Measurements from ENCODE around the gene PLK5.
"Not testable (repeated sequence)": the region's sequence is repeated elsewhere in the genome, so short reads cannot be mapped to it uniquely, and the experiment has no call there.

Gene PLK5

GRCh38 chr19:1523412-1524286, at the start of gene PLK5:
PLK5 (plus strand) TSS chr19:1524077; CDS start chr19:1526997, 2,920 bp downstream.
- H3K4me1 ChIP-seq (ENCODE audit: low read depth, poor library complexity, severe bottlenecking): peaks cover 6% of the 10 kb centered on the region
- H3K4me2 ChIP-seq: no peak within 1 kb of the TSS
- no peaks in the 10 kb centered on the region for H3K36me3 ChIP-seq (ENCODE audit: insufficient read depth)
- H2AFZ ChIP-seq (ENCODE audit: low read depth): no peak within 1 kb of the TSS
- no peak within 1 kb of the TSS for H3K9ac ChIP-seq
- TF ChIP-seq, protein P1, sequence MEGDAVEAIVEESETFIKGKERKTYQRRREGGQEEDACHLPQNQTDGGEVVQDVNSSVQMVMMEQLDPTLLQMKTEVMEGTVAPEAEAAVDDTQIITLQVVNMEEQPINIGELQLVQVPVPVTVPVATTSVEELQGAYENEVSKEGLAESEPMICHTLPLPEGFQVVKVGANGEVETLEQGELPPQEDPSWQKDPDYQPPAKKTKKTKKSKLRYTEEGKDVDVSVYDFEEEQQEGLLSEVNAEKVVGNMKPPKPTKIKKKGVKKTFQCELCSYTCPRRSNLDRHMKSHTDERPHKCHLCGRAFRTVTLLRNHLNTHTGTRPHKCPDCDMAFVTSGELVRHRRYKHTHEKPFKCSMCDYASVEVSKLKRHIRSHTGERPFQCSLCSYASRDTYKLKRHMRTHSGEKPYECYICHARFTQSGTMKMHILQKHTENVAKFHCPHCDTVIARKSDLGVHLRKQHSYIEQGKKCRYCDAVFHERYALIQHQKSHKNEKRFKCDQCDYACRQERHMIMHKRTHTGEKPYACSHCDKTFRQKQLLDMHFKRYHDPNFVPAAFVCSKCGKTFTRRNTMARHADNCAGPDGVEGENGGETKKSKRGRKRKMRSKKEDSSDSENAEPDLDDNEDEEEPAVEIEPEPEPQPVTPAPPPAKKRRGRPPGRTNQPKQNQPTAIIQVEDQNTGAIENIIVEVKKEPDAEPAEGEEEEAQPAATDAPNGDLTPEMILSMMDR (conservative IDR thresholded peaks at IDR 0.05; ENCODE audit: low read depth, low read length): no peak
- no peak within 1 kb of the TSS for H3K27ac ChIP-seq
- H3K79me2 ChIP-seq (ENCODE audit: insufficient read depth, low read depth): no peaks in the 10 kb centered on the region
- peaks cover 36% of the 10 kb centered on the region for H3K27me3 ChIP-seq (ENCODE audit: insufficient read depth, low read depth)
- no peak within 1 kb of the TSS for H3K4me3 ChIP-seq (IDR thresholded peaks at IDR 0.05; ENCODE audit: insufficient read depth, low read depth, low read length)
- H4K20me1 ChIP-seq (ENCODE audit: insufficient read depth): no peaks in the 10 kb centered on the region

DNA sequence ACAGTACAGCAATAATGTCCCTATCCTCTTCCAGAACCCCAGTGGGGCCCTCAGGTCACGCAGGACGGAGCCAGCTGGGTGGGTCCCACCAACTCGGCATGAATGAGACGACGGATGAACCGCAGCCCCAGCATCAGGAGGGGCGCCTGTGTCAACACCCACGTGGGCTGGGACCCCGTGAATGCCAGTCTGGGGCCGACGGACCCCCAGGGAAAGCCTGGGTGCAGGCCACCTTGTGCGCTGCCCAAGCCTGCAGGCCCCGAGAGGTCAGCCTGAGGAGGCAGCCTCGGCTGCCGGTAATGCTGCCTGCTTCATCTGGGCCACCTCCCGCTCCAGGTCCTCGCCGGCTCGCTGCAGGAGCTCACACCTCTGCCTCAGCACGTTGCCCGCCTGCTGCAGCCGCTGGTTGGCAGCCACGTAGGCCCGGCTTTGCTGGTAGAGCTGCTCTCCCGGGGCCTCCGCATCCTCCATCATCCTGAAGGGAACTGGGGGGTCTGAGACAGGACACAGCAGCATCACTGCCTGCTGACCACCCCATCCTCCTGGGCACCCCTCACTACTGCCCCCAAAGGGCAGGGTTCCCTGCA, 49.0 kb upstream of the PLK5 start:
- no peak overlapping the region for H3K4me3 ChIP-seq (IDR thresholded peaks at IDR 0.05; ENCODE audit: insufficient read depth, low read depth, low read length)
- H2AFZ ChIP-seq (ENCODE audit: low read depth): no peak overlapping the region
- TF ChIP-seq, protein P1 (conservative IDR thresholded peaks at IDR 0.05; ENCODE audit: low read depth, low read length): no peak
- H3K4me1 ChIP-seq (ENCODE audit: low read depth, poor library complexity, severe bottlenecking): peaks cover 22% of the 10 kb centered on the region
- no peak overlapping the region for H3K27ac ChIP-seq
- H3K4me2 ChIP-seq: no peak overlapping the region
- no peaks in the 10 kb centered on the region; the same call in 1 of the 2 replicates for H3K36me3 ChIP-seq (ENCODE audit: insufficient read depth)
- peaks cover 16% of the 10 kb centered on the region for H3K27me3 ChIP-seq (ENCODE audit: insufficient read depth, low read depth)
- no peaks in the 10 kb centered on the region for H4K20me1 ChIP-seq (ENCODE audit: insufficient read depth)
- peaks cover 9% of the 10 kb centered on the region for H3K79me2 ChIP-seq (ENCODE audit: insufficient read depth, low read depth)
- H3K9ac ChIP-seq: no peak overlapping the region

GRCh38 chr19:1475751-1476437, 48.0 kb upstream of the PLK5 start:
- Histone ChIP-seq H2AFZ (ENCODE audit: low read depth) (no peak overlapping the region), H3K79me2 (ENCODE audit: insufficient read depth, low read depth) (peaks cover 9% of the 10 kb centered on the region), H3K4me2 (no peak overlapping the region), H3K27me3 (ENCODE audit: insufficient read depth, low read depth) (peaks cover 24% of the 10 kb centered on the region), H3K4me3 (IDR thresholded peaks at IDR 0.05; ENCODE audit: insufficient read depth, low read depth, low read length) (no peak overlapping the region), H3K27ac (no peak overlapping the region), H3K9ac (no peak overlapping the region), H3K4me1 (ENCODE audit: low read depth, poor library complexity, severe bottlenecking) (peaks cover 19% of the 10 kb centered on the region), H4K20me1 (ENCODE audit: insufficient read depth) (no peaks in the 10 kb centered on the region), H3K36me3 (ENCODE audit: insufficient read depth) (no peaks in the 10 kb centered on the region; the same call in 1 of the 2 replicates)
- TF ChIP-seq, protein P1 (conservative IDR thresholded peaks at IDR 0.05; ENCODE audit: low read depth, low read length): no peak

GRCh38 chr19:1477056-1477455, 46.8 kb upstream of the PLK5 start:
- not testable (repeated sequence) for H2AFZ ChIP-seq (ENCODE audit: low read depth); H3K36me3 ChIP-seq (ENCODE audit: insufficient read depth); H3K9ac ChIP-seq; H3K4me3 ChIP-seq (IDR thresholded peaks at IDR 0.05; ENCODE audit: insufficient read depth, low read depth, low read length); H3K4me2 ChIP-seq; H4K20me1 ChIP-seq (ENCODE audit: insufficient read depth); H3K79me2 ChIP-seq (ENCODE audit: insufficient read depth, low read depth); H3K27ac ChIP-seq
- Histone ChIP-seq H3K4me1 (ENCODE audit: low read depth, poor library complexity, severe bottlenecking) (peaks cover 13% of the 10 kb centered on the region), H3K27me3 (ENCODE audit: insufficient read depth, low read depth) (peaks cover 22% of the 10 kb centered on the region)
